ENCODE results near the gene AHCYL1.
A peak's percentile ranks its signal among the peaks of the same experiment; 100 is the strongest.

- TF ChIP-seq POLR2A (IDR thresholded peaks at IDR 0.05) (no peak), POLR2AphosphoS5 (IDR thresholded peaks at IDR 0.05) (peak; percentile 59 to 84 (median 80)), EP300 (IDR thresholded peaks at IDR 0.05) (peak in 1 of 4 donors; percentile 53)
- TF ChIP-seq, protein P1, sequence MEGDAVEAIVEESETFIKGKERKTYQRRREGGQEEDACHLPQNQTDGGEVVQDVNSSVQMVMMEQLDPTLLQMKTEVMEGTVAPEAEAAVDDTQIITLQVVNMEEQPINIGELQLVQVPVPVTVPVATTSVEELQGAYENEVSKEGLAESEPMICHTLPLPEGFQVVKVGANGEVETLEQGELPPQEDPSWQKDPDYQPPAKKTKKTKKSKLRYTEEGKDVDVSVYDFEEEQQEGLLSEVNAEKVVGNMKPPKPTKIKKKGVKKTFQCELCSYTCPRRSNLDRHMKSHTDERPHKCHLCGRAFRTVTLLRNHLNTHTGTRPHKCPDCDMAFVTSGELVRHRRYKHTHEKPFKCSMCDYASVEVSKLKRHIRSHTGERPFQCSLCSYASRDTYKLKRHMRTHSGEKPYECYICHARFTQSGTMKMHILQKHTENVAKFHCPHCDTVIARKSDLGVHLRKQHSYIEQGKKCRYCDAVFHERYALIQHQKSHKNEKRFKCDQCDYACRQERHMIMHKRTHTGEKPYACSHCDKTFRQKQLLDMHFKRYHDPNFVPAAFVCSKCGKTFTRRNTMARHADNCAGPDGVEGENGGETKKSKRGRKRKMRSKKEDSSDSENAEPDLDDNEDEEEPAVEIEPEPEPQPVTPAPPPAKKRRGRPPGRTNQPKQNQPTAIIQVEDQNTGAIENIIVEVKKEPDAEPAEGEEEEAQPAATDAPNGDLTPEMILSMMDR (IDR thresholded peaks at IDR 0.05) = no peak
Measured at GRCh38 chr1:109954041-109954512, 30.5 kb upstream of the AHCYL1 start.

Data from sigmoid colon (tissue), 4 donors.